ENCODE measurements around the gene THAP12. TPM values are rescaled to one million over a fixed set of nuclear protein-coding genes. Genes with fewer than 3 reads are reported as not detected.
A peak's percentile ranks its signal among the peaks of the same experiment; 100 is the strongest.
"Not testable (repeated sequence)": the region's sequence is repeated elsewhere in the genome, so short reads cannot be mapped to it uniquely, and the experiment has no call there.

The THAP12 gene
- total and polyA plus RNA-seq, 2 of the 13 experiments (the other 11 are each of a cell fraction or from before 2014, with no cell fraction given): 18.8 to 51.3 TPM

DNA sequence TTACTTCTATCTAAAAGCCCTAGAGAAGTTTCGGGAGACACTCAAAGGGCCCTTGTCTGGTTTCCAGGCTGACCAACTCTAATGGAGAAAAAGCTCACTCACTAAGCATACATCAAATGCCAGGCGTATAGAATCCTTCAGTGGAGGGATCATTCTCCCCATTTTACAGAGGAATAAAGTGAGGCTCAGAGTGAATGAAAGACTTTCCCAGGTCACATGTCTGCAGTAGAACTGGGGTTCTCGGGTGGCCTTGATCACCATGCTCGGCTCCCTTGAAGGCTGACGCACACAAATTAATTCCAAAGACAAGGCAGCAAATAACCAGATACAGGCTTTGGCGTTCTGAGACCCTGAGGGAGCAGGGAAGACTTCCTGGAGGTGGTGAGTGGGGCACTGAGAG is 60.0 kb downstream of the THAP12 start:
- BruUV-seq (replicated peaks): no TSS peak
- Histone ChIP-seq H3K9ac (ENCODE audit: insufficient read depth, low read depth, low read length) (no peak overlapping the region), H3K9me3 (ENCODE audit: low read length) (no peaks in the 10 kb centered on the region), H3K27me3 (ENCODE audit: control insufficient read depth in 1 of 2, insufficient read depth in 2 of 2, low read length in 2 of 2) (peaks cover 2 to 4% of the 10 kb centered on the region in 2 experiments; a peak in 2 of 5 replicates), H3K4me2 (ENCODE audit: low read depth, low read length) (no peak overlapping the region), H3K4me1 (ENCODE audit: insufficient read depth, low read length) (peaks cover 13% of the 10 kb centered on the region), H3K4me3 (replicated peaks in 1 of 3; ENCODE audit: insufficient read depth in 1 of 3, low read depth in 2 of 3, low read length in 3 of 3) (no peak overlapping the region), H3K36me3 (replicated peaks in 1 of 2; ENCODE audit: control insufficient read depth in 1 of 2, insufficient read depth in 2 of 2, low read length in 2 of 2) (no peaks in the 10 kb centered on the region), H3K79me2 (ENCODE audit: insufficient read depth, low read length) (no peaks in the 10 kb centered on the region), H2AFZ (ENCODE audit: low read length) (no peak overlapping the region), H3K27ac (ENCODE audit: extremely low read length, insufficient read depth, low read length) (no peak overlapping the region), H4K20me1 (ENCODE audit: insufficient read depth, low read length) (no peaks in the 10 kb centered on the region; the same call in 1 of the 2 replicates)
- CTCF ChIA-PET (ENCODE audit: low intra/inter-chr PET ratio, low total read pairs): no interaction called here
- no peak for TF ChIP-seq NFYC (CRISPR knock-in tag; IDR thresholded peaks at IDR 0.05)
- TF ChIP-seq, protein P1, sequence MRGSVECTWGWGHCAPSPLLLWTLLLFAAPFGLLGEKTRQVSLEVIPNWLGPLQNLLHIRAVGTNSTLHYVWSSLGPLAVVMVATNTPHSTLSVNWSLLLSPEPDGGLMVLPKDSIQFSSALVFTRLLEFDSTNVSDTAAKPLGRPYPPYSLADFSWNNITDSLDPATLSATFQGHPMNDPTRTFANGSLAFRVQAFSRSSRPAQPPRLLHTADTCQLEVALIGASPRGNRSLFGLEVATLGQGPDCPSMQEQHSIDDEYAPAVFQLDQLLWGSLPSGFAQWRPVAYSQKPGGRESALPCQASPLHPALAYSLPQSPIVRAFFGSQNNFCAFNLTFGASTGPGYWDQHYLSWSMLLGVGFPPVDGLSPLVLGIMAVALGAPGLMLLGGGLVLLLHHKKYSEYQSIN (CRISPR knock-in tag; IDR thresholded peaks at IDR 0.05; ENCODE audit: borderline replicate concordance): no peak
- TF ChIP-seq ZNF629 (CRISPR knock-in tag; conservative IDR thresholded peaks at IDR 0.05): peak; percentile 44; the same call in 1 of the 2 replicates
- intact Hi-C loops (cut with micrococcal nuclease; ENCODE audit: unreplicated experiment) (no loop called here), in situ Hi-C loops (cut with HindIII; ENCODE audit: extremely low pct_ligation_motif_present, low pct_unique_long_range_greater_than_20kb) (no loop called here)
- POLR2A ChIA-PET: no interaction called here
- FAIRE-seq: no peak
- no peak for DNase-seq (ENCODE audit: low spot score)
- no peak for ATAC-seq
- 56% methylated on average over 6 of the region's 6 CpGs for WGBS (ENCODE audit: low lambda C conversion rate)

DNA sequence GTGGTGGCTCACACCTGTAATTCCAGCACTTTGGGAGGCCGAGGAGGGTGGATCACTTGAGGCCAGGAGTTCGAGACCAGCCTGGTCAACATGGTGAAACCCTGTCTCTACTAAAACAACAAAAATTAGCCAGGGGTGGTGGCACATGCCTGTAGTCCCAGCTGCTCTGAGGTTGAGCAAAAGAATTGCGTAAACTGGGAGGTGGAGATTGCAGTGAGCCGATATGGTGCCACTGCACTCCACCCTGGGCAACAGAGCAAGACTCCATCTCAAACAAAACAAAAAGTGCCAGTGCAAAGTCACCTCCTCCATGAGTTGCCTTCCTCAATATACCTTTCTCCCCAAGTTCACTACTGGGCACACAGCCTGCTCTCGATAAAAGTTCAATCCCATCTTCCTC is 61.1 kb downstream of the THAP12 start:
- H3K9ac ChIP-seq (ENCODE audit: insufficient read depth, low read depth, low read length); BruUV-seq (replicated peaks); H3K9me3 ChIP-seq (ENCODE audit: low read length); H3K4me2 ChIP-seq (ENCODE audit: low read depth, low read length); H3K4me3 ChIP-seq (replicated peaks in 1 of 3; ENCODE audit: insufficient read depth in 1 of 3, low read depth in 2 of 3, low read length in 3 of 3); H4K20me1 ChIP-seq (ENCODE audit: insufficient read depth, low read length); H3K79me2 ChIP-seq (ENCODE audit: insufficient read depth, low read length); H3K27me3 ChIP-seq (ENCODE audit: control insufficient read depth in 1 of 2, insufficient read depth in 2 of 2, low read length in 2 of 2); ATAC-seq; H2AFZ ChIP-seq (ENCODE audit: low read length); POLR2A ChIA-PET; FAIRE-seq; H3K27ac ChIP-seq (ENCODE audit: extremely low read length, insufficient read depth, low read length); DNase-seq (ENCODE audit: low spot score); H3K36me3 ChIP-seq (replicated peaks in 1 of 2; ENCODE audit: control insufficient read depth in 1 of 2, insufficient read depth in 2 of 2, low read length in 2 of 2): not testable (repeated sequence)
- CTCF ChIA-PET (ENCODE audit: low intra/inter-chr PET ratio, low total read pairs): interaction anchor here (3.2 kb wide), 1 partner anchor 111 kb away, joined by 47 read pairs; no protein-coding TSS in a partner anchor
- TF ChIP-seq ZNF121 (CRISPR knock-in tag; IDR thresholded peaks at IDR 0.05): 0 out of 2 replicates have a peak, but pooled peaks have one; percentile 33
- in situ Hi-C loops (cut with HindIII; ENCODE audit: extremely low pct_ligation_motif_present, low pct_unique_long_range_greater_than_20kb) (loop anchor here (5.0 kb wide), 2 partner anchors 107 to 422 kb away; no protein-coding TSS in a partner anchor), intact Hi-C loops (cut with micrococcal nuclease; ENCODE audit: unreplicated experiment) (loop anchor here (5.0 kb wide), 1 partner anchor 517 kb away; no protein-coding TSS in a partner anchor)
- 32% methylated on average over 5 of the region's 5 CpGs for WGBS (ENCODE audit: low lambda C conversion rate)
- H3K4me1 ChIP-seq (ENCODE audit: insufficient read depth, low read length): peaks cover 13% of the 10 kb centered on the region

Measured in HepG2 (cell line).